Right lobe of liver (tissue), 4 donors: ENCODE measurements around the gene PSORS1C2.

Experiments
- POLR2A ChIP-seq: fragments of 450-650 bp; IDR thresholded peaks from one replicate; pipeline ENCODE4 v1.6.1; 2017; ENCODE audit warnings: antibody characterized with exemption, mild to moderate bottlenecking
- TF ChIP-seq, protein P1 (sequence below), 4 donors: fragments of 200-600 bp in 3 of 4; fragments of 450-650 bp in 1 of 4; IDR thresholded peaks; one replicate each; pipeline versions ENCODE4 v1.5.1 to v1.8.0; 2016 to 2022; ENCODE audit warnings: antibody characterized with exemption in 4 of 4, mild to moderate bottlenecking in 2 of 4
- donor health status: DM: no; HTN: no; CAD: no.
- donor health status: DM: no; HTN: no; CAD: no.
- donor health status: DM: no; HTN: yes; CAD: no.

DNA sequence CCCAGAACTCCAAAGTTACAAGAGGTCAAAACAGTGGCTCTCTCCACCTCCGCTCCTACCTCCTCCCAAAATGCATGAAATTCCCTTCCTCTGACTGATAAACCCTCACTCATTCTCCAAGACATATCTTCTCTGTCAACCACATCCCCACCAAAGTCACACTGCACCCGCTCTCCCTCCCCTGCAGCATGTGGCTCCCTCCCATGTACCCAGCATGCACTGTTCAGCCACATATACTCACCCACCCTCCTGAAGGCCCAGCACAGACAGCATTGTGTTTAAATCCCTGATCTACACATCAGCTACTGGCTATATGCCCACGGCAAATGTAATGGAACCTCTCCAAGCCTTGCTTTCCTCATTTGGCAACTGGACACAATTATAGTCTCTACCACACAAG, 37.1 kb upstream of the PSORS1C2 start:
- TF ChIP-seq, protein P1, sequence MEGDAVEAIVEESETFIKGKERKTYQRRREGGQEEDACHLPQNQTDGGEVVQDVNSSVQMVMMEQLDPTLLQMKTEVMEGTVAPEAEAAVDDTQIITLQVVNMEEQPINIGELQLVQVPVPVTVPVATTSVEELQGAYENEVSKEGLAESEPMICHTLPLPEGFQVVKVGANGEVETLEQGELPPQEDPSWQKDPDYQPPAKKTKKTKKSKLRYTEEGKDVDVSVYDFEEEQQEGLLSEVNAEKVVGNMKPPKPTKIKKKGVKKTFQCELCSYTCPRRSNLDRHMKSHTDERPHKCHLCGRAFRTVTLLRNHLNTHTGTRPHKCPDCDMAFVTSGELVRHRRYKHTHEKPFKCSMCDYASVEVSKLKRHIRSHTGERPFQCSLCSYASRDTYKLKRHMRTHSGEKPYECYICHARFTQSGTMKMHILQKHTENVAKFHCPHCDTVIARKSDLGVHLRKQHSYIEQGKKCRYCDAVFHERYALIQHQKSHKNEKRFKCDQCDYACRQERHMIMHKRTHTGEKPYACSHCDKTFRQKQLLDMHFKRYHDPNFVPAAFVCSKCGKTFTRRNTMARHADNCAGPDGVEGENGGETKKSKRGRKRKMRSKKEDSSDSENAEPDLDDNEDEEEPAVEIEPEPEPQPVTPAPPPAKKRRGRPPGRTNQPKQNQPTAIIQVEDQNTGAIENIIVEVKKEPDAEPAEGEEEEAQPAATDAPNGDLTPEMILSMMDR (IDR thresholded peaks at IDR 0.05) = no peak
- no peak for TF ChIP-seq POLR2A
